Fibroblast of lung (primary cell): ENCODE measurements around the gene ZNF888. TPM values are rescaled to one million over a fixed set of nuclear protein-coding genes. Genes with fewer than 3 reads are reported as not detected.

Source experiments
- DNase-seq, 2 donors: peaks; one replicate each; pipeline versions ENCODE4 v3.0.0 to v3.0.0-alpha.2; 2010; ENCODE audit warnings: low read depth in 2 of 2
- H2AFZ ChIP-seq: 2 replicates; pipeline ENCODE4 v1.5.1; 2012; ENCODE audit warnings: low read length, control low read depth, inconsistent platforms
- H3K27ac ChIP-seq: 2 replicates; pipeline ENCODE4 v1.5.1; 2011; ENCODE audit warnings: low read length, control low read depth; ENCODE audit not compliant: insufficient read depth
- H3K27me3 ChIP-seq: 2 replicates; pipeline ENCODE4 v1.5.1; 2011; ENCODE audit warnings: mild to moderate bottlenecking, low read length; ENCODE audit not compliant: control insufficient read depth, insufficient read depth
- H3K36me3 ChIP-seq: 2 replicates; pipeline ENCODE4 v1.5.1; 2011; ENCODE audit warnings: low read length; ENCODE audit not compliant: control insufficient read depth, insufficient read depth
- H3K4me1 ChIP-seq: 2 replicates; pipeline ENCODE4 v1.5.1; 2011; ENCODE audit warnings: low read length; ENCODE audit not compliant: control insufficient read depth, insufficient read depth; ENCODE audit errors: extremely low read depth
- H3K4me2 ChIP-seq: 2 replicates; pipeline ENCODE4 v1.5.1; 2011; ENCODE audit warnings: low read length, control low read depth; ENCODE audit not compliant: insufficient read depth; ENCODE audit errors: extremely low read depth
- H3K4me3 ChIP-seq, 4 experiments: fragments of 200-600 bp in 1 of 4; sonication (generic) in 1 of 4; replicated peaks in 1 of 4; 2 replicates each; pipeline ENCODE4 v1.5.1; 2011 to 2016; ENCODE audit warnings: low read length in 4 of 4, low read depth in 3 of 4, mild to moderate bottlenecking in 3 of 4, control low read depth in 2 of 4, inconsistent platforms in 1 of 4, mixed read lengths in 1 of 4; ENCODE audit not compliant: insufficient read depth in 1 of 4; ENCODE audit errors: control extremely low read depth in 1 of 4
- H3K79me2 ChIP-seq: 2 replicates; pipeline ENCODE4 v1.5.1; 2012; ENCODE audit warnings: mild to moderate bottlenecking, low read length, inconsistent platforms; ENCODE audit not compliant: control insufficient read depth, insufficient read depth
- H3K9ac ChIP-seq: 2 replicates; pipeline ENCODE4 v1.5.1; 2011; ENCODE audit warnings: mild to moderate bottlenecking, low read length, control low read depth; ENCODE audit not compliant: insufficient read depth
- H3K9me3 ChIP-seq: 2 replicates; pipeline ENCODE4 v1.5.1; 2012; ENCODE audit warnings: low read depth, low read length; ENCODE audit not compliant: control insufficient read depth, insufficient read depth
- H4K20me1 ChIP-seq: 2 replicates; pipeline ENCODE4 v1.5.1; 2011; ENCODE audit warnings: low read length; ENCODE audit not compliant: control insufficient read depth, insufficient read depth; ENCODE audit errors: extremely low read depth
- CTCF ChIP-seq, 2 donors: IDR thresholded peaks in 1 of 2; conservative IDR thresholded peaks in 1 of 2; 1 replicate in 1 of 2; 2 replicates in 1 of 2; pipeline ENCODE4 v1.5.1; 2011 to 2012; ENCODE audit warnings: low read length in 2 of 2, control low read depth in 1 of 2, inconsistent platforms in 1 of 2, low read depth in 1 of 2, mild to moderate bottlenecking in 1 of 2
- EZH2 ChIP-seq: IDR thresholded peaks from 2 replicates; pipeline ENCODE4 v1.5.1; 2012; ENCODE audit warnings: low read length, control low read depth, mild to moderate bottlenecking; ENCODE audit errors: missing control alignments
- polyA minus RNA-seq: library from RNA; depleted of rRNA, polyadenylated mRNA; stranded (reverse); fragments of >200 nt; gene quantifications from 2 replicates; pipeline ENCODE4 v1.2.3, GENCODE V29; 2011; ENCODE audit warnings: low replicate concordance
- polyA plus RNA-seq, 2 donors: library from polyadenylated mRNA; depleted of rRNA in 1 of 2; stranded (reverse) in 1 of 2; unstranded in 1 of 2; fragments of >200 nt; gene quantifications; 2 replicates each; pipeline ENCODE4 v1.2.1, GENCODE V29; 2011 to 2012; ENCODE audit warnings: missing spikeins in 1 of 2
- total RNA-seq: library from RNA; depleted of rRNA; stranded (reverse); fragments of >200 nt; gene quantifications from 2 replicates; pipeline ENCODE4 v1.2.1, GENCODE V29; 2014

ZNF888 gene
- 2.6 and 4.3 TPM in 2 replicates for total RNA-seq
- polyA plus RNA-seq: 1.6 and 2.4 TPM in 2 replicates
- 1.8 and 2.4 TPM in 2 replicates for polyA plus RNA-seq (2012)
- polyA minus RNA-seq: 1.1 TPM in 1 of 2 replicates, not detected in the other

DNA sequence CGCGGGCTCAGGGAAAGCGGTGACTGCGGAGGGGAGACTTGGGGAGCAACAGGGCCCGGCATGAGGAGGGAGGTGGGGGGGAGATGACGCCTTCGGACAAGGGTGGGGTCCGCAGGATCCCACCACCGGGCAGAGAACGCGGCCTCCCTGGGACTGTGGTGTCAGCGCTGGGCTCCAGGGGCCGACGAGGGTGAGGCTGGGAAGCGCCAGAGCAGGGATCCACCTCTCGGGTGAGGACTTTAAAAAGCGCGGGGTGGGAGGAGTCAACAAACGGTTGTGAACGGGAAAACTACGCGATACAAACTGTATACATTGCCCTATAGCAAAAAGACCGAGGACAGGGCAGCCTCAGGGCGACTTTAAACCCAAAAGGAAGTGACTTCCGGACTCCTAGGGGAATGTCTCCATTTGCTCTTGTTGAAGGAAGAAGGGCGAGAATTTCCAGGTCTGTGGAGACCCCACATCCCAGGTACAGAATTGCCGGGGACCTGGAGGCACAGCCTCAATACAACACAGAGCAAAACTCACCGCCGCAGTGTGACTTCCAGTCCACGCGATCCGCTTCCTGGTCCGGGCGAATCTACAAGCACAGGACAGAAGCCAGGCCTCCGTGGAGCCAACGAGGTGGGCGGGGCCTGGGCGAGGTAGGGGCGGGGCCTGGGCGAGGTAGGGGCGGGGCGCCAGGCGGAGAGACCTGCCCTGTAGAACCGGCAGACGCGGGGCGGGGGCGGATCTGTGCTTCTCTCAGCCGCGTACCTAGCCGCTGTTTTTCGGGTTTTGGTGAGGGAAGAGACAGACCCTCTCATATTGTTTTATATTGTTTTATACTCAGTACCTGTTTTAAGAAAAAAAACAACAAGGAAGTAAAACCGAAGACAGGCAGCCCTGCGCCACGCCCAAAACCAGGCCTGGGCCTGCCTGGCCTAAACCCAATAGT is at the start of gene ZNF888:
ZNF888 (minus strand) TSS at position 588 of the 937 bp plus-strand sequence. CDS start 5,555 bp downstream, outside the sequence.
- Histone ChIP-seq H4K20me1 (no peaks in the 10 kb centered on the region), H3K9ac (peak within 1 kb of the TSS; percentile 56), H3K27ac (peak within 1 kb of the TSS; percentile 70), H3K9me3 (no peaks in the 10 kb centered on the region), H3K36me3 (no peaks in the 10 kb centered on the region), H3K27me3 (no peaks in the 10 kb centered on the region), H3K4me3 (peak within 1 kb of the TSS; percentile 52 to 77 (median 66)), H3K79me2 (no peaks in the 10 kb centered on the region), H3K4me2 (peak within 1 kb of the TSS; percentile 68), H2AFZ (peak within 1 kb of the TSS; percentile 70), H3K4me1 (peaks cover 2% of the 10 kb centered on the region)
- no peak for TF ChIP-seq CTCF (conservative IDR thresholded peaks at IDR 0.05 in 1 of 2, IDR thresholded peaks at IDR 0.05 in 1 of 2; ENCODE audit: low read depth in 1 of 2, low read length in 2 of 2)
- TF ChIP-seq EZH2: no peak
- DNase-seq: peak; percentile 74 to 82

DNA sequence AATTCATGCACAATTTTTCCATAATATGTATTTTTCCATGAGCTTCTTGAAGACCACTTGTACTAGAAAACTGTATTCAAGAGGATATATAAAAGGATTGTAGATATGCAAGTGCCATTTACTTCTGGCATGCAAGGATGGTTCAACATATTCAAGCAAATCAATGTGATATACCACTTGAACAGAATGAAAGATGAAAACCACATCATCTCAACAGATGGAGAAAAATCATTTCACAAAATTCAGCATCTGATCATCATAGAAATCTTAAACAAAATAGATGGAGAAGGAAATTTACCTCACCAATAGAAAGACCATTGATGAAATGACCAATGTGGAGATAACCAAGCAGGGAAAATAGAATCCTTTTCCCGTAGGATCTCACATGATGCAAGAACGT is 44.5 kb upstream of the ZNF888 start:
- Histone ChIP-seq H3K9me3 (no peaks in the 10 kb centered on the region), H3K27ac (no peak overlapping the region), H3K4me2 (no peak overlapping the region), H2AFZ (no peak overlapping the region), H3K9ac (no peak overlapping the region), H3K27me3 (no peaks in the 10 kb centered on the region), H3K79me2 (no peaks in the 10 kb centered on the region), H3K36me3 (no peaks in the 10 kb centered on the region), H4K20me1 (no peaks in the 10 kb centered on the region), H3K4me1 (no peaks in the 10 kb centered on the region), H3K4me3 (no peak overlapping the region)
- no peak for TF ChIP-seq CTCF (conservative IDR thresholded peaks at IDR 0.05 in 1 of 2, IDR thresholded peaks at IDR 0.05 in 1 of 2; ENCODE audit: low read depth in 1 of 2, low read length in 2 of 2)
- no peak for TF ChIP-seq EZH2
- no peak for DNase-seq

- peak overlapping the region; percentile 21 for H3K9ac ChIP-seq
- H2AFZ ChIP-seq: peak overlapping the region; percentile 81
- H3K9me3 ChIP-seq: no peaks in the 10 kb centered on the region
- H3K4me3 ChIP-seq: peak overlapping the region; percentile 54 to 84 (median 73)
- no peak for TF ChIP-seq EZH2
- no peak for TF ChIP-seq CTCF (conservative IDR thresholded peaks at IDR 0.05 in 1 of 2, IDR thresholded peaks at IDR 0.05 in 1 of 2; ENCODE audit: low read depth in 1 of 2, low read length in 2 of 2)
- H3K27ac ChIP-seq: no peak overlapping the region
- peak overlapping the region; percentile 76 for H3K4me2 ChIP-seq
- H3K4me1 ChIP-seq: no peaks in the 10 kb centered on the region
- H3K36me3 ChIP-seq: no peaks in the 10 kb centered on the region
- no peak for DNase-seq
- H3K79me2 ChIP-seq: no peaks in the 10 kb centered on the region
- H3K27me3 ChIP-seq: no peaks in the 10 kb centered on the region
- no peaks in the 10 kb centered on the region for H4K20me1 ChIP-seq
Observed at GRCh38 chr19:52963247-52963618, 40.0 kb upstream of the ZNF888 start.
